ENCODE results near the gene NOTUM. TPM values are rescaled to one million over a fixed set of nuclear protein-coding genes. Genes with fewer than 3 reads are reported as not detected.

NOTUM gene
- total RNA-seq, 1 donor = 0.09 TPM

DNA sequence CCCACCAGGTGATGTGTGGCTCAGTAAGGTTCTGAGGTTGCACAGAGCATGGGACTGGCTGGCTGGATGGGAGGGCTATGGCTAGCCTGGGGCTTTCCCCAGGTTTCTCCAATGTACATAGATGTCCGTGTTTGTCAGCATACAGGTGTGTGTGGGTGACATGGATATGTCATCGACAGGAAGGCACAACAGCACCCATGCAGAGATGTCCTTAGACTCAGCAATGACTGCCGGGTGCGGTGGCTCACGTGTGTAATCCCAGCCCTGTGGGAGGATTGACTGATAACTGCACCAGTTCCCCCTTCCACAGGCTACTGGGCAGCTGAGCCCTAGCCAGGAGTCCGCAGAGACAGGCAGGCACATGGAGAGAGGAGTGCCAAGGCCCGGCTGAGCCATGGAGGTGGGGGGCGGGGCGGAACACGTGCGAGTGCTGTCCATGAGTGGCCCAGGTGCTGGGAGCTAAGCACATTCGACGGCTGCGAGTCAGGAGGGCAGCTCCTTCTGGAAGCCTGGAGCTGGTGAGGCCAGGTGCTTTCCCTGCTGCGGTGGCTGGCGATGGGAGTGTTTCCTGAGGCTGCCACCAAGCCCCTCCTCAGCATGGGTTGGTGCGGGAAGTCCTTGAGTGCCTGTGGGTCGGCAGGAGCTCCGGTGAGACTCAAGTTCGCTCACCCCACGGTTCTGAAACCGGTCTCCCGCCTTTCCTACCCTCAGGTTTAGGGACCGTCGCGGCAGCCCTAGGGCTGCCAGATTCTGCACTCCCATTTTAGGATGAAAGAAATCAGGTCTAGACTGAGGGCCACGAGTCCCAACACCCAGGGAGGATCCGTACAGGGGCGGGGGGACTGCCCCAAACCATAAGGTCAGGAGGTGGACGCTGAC, 15.6 kb upstream of the NOTUM start:
- peak overlapping the region; percentile 72 for H3K4me3 ChIP-seq (ENCODE audit: low read depth, low read length)
- TF ChIP-seq, protein P1, sequence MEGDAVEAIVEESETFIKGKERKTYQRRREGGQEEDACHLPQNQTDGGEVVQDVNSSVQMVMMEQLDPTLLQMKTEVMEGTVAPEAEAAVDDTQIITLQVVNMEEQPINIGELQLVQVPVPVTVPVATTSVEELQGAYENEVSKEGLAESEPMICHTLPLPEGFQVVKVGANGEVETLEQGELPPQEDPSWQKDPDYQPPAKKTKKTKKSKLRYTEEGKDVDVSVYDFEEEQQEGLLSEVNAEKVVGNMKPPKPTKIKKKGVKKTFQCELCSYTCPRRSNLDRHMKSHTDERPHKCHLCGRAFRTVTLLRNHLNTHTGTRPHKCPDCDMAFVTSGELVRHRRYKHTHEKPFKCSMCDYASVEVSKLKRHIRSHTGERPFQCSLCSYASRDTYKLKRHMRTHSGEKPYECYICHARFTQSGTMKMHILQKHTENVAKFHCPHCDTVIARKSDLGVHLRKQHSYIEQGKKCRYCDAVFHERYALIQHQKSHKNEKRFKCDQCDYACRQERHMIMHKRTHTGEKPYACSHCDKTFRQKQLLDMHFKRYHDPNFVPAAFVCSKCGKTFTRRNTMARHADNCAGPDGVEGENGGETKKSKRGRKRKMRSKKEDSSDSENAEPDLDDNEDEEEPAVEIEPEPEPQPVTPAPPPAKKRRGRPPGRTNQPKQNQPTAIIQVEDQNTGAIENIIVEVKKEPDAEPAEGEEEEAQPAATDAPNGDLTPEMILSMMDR (IDR thresholded peaks at IDR 0.05; ENCODE audit: insufficient read depth, low read length) = no peak
- no peak for DNase-seq (ENCODE audit: low read depth)

DNA sequence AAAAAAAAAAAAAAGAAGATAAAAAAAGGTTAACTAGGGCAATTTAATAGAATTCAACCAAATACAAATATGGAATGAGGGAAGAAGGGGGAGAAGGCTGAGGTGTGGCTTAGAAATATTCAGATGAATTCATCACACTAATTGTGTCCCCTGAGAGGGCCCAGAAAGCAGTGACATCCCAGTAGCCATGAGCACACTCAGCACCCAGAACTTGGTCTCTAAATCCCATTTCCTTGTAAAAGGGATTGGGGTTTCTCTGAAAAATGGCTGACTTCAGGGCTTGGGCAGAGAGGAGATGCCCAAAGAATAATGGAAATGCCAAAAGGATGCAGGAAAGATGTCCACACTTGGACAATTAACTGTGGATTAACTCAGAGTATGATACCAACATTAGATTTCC, 12.4 kb upstream of the NOTUM start:
- H3K4me3 ChIP-seq (ENCODE audit: low read depth, low read length) = no peak overlapping the region
- DNase-seq (ENCODE audit: low read depth) = no peak
- TF ChIP-seq, protein P1 (IDR thresholded peaks at IDR 0.05; ENCODE audit: insufficient read depth, low read length) = no peak

DNA sequence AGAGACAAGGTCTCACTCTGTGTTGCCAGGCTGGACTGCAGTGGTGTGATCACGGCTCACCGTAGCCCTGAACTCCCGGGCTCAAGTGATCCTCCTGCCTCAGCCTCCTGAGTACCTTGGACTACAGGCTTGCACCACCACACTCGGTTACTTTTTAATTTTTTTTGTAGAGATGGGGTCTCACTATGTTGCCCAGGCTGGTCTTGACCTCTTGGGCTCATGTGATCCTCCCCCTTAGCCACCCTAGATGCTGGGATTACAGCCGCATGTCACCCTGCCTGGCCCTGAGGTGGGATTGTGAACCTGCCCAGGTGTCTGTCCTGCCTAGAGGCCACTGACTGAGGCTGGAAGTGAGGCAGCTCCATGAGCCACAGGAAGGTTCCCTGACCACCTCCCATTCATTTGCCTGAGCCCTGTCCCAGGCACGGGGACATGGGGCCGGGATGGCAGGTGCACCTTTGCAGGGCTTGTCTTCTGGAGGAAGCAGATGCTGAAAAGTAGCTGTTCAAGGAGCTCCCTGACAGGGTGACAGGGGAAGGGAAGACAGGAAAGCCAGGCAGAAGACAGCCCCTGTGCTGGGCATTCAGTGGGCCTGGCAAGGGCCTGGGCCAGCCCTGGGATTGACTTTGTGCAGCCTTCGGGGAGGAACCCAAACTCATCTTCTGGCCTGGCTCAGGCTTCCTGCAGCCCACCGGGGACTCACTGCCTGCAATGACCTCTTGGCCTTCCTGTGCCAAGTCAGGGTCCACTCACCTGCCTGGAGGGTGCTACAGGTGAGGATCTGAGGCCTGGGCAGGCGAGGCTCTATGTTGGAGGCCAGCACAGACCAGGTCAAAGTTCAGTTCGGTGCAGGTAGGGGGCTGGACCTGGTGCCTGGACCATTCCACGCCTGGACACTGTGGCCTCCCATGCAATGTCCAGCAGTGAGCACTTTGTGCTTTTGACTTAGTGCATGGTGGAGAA, 8.1 kb upstream of the NOTUM start:
- TF ChIP-seq, protein P1 (IDR thresholded peaks at IDR 0.05; ENCODE audit: insufficient read depth, low read length) = no peak

DNA sequence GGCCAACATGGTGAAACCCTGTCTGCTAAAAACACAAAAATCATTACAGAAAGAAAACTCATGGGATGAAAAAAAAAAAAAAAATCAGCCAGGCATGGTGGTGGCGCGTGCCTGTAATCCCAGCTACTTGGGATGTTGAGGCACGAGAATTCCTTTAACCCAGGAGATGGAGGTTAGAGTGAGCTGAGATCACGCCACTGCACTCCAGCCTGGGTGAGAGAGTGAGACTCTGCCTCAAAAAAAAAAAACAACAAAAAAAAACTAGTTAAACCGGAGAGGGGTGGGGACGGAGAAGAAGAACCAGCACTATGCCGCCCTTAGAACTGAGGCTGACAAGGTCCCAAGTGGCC, 7.4 kb upstream of the NOTUM start:
- no peak overlapping the region for H3K4me3 ChIP-seq (ENCODE audit: low read depth, low read length)
- DNase-seq (ENCODE audit: low read depth) = no peak
- TF ChIP-seq, protein P1 (IDR thresholded peaks at IDR 0.05; ENCODE audit: insufficient read depth, low read length) = no peak

More for the DNA sequence above, 8.1 kb upstream of the NOTUM start:
- DNase-seq (ENCODE audit: low read depth) = no peak
- no peak overlapping the region for H3K4me3 ChIP-seq (ENCODE audit: low read depth, low read length)

DNA sequence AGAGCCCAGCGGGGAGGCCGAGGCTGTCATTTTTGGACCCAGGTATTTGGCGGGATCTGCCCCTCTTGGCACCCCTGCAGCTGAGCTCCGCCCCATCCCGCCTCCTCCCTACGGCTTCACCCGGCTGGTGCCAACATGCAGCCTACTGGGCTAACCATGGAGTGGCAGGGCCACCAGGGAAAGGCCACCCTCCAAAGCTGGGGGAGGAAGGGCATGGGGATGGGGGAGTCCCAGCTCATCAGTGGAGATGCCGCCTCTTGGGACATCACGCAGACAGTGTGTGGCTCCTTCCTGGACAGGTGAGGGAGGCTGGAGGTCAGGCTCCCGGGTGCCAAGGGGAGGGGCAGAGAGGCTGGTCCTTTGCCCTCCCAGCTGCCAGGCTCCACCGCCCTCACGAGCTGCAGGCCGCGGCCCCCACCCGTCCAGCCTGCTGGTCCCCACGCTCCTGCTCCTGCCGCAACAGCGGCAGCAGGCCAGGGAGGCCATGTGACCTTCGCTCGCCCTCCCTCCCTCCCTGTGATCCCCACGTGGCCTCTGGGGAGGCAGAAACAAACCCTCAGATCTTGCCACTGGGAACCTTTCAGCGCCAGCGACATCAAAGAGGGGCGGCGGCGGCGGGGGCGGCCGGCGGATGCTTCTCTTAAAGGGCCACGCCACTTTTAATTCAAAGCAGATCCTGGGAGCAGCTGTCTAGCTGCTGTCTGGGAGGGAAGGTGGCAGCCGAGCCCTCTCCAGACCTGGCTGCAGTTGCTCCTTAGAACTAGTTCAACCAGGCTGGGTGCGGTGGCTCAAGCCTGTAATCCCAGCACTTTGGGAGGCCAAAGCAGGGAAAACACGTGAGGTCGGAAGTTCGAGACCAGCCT, 6.8 kb upstream of the NOTUM start:
- peak; percentile 72 for DNase-seq (ENCODE audit: low read depth)
- TF ChIP-seq, protein P1 (IDR thresholded peaks at IDR 0.05; ENCODE audit: insufficient read depth, low read length) = no peak
- H3K4me3 ChIP-seq (ENCODE audit: low read depth, low read length) = no peak overlapping the region

DNA sequence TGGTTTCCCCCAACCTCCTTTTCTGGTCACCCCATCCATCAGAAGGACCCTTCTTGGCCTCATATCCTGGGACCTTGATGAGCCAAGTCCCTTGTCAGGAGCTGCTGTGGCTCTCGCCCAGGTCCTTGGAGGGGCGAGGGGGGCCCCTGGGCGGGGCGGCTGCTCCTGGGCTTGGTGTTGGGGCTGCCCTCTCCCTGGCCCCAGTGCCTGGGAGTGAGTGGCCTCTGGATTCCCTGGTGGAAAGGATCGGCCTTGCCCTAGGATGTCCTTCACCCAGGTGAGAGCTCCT, 6.2 kb upstream of the NOTUM start:
- DNase-seq (ENCODE audit: low read depth) = no peak
- TF ChIP-seq, protein P1 (IDR thresholded peaks at IDR 0.05; ENCODE audit: insufficient read depth, low read length) = no peak
- no peak overlapping the region for H3K4me3 ChIP-seq (ENCODE audit: low read depth, low read length)
